GM10266 (cell line): ENCODE measurements around the gene FUZ.

Source experiments
- DNase-seq: peaks from one replicate; pipeline ENCODE4 v3.0.0; 2012; ENCODE audit errors: extremely low spot score
- TF ChIP-seq, protein P1 (sequence below): IDR thresholded peaks from 2 replicates; pipeline ENCODE4 v1.5.1; 2012; ENCODE audit warnings: mild to moderate bottlenecking, low read depth; ENCODE audit not compliant: control insufficient read depth, insufficient read depth; ENCODE audit errors: missing control alignments

The FUZ gene

DNA sequence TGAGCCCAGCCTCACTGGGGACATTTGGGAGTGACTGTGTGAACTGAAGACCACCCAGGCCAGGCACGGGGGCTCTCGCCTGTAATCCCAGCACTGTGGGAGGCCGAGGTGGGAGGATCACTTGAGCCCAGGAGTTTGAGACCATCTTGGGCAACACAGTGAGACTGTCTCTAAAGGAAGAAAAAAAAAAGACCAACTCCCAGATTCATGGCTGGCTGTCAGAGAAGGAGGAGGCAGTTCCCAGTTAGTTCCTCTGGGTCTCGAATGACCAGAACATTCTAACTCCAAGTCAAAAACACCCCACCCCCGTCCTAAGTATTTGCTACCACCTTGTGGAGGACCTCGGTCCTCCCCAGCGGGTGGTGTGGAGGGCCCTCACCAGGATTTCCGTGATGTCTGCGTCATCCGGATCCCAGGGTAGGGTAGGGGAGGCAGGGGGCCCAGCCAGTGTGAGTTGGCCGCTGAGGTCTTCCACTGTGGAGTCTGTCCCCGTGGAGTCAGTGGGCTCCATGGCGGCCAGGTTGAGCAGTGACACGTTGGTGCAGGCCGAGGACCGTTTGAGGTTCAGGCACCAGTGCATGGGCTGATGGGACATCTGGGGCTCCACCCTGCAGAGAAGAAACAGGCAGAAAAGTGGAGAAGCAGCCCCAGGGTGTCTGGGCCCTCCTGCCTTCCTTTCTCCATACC lies 51.3 kb downstream of the FUZ start:
- DNase-seq: no peak
- TF ChIP-seq, protein P1, sequence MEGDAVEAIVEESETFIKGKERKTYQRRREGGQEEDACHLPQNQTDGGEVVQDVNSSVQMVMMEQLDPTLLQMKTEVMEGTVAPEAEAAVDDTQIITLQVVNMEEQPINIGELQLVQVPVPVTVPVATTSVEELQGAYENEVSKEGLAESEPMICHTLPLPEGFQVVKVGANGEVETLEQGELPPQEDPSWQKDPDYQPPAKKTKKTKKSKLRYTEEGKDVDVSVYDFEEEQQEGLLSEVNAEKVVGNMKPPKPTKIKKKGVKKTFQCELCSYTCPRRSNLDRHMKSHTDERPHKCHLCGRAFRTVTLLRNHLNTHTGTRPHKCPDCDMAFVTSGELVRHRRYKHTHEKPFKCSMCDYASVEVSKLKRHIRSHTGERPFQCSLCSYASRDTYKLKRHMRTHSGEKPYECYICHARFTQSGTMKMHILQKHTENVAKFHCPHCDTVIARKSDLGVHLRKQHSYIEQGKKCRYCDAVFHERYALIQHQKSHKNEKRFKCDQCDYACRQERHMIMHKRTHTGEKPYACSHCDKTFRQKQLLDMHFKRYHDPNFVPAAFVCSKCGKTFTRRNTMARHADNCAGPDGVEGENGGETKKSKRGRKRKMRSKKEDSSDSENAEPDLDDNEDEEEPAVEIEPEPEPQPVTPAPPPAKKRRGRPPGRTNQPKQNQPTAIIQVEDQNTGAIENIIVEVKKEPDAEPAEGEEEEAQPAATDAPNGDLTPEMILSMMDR: no peak

- TF ChIP-seq, protein P1: no peak
- DNase-seq: no peak
These were observed 51.9 kb downstream of the FUZ start for GRCh38 chr19:49761249-49761624.

- no peak for DNase-seq
These were observed 54.8 kb downstream of the FUZ start for GRCh38 chr19:49758292-49758691.

More at GRCh38 chr19:49758292-49758691, 54.8 kb downstream of the FUZ start:
- TF ChIP-seq, protein P1: no peak
